Panc1 (cell line): ENCODE data around the gene CMIP.

Experiments used
- CTCF ChIP-seq: fragments of 450-650 bp; IDR thresholded peaks from 2 replicates; pipeline ENCODE4 v1.5.1; 2017; ENCODE audit warnings: mild to moderate bottlenecking
- POLR2AphosphoS5 ChIP-seq: IDR thresholded peaks from 2 replicates; pipeline ENCODE4 v1.6.1; 2012; ENCODE audit warnings: mild to moderate bottlenecking, low read depth, low read length, moderate library complexity
- REST ChIP-seq, 2 experiments: IDR thresholded peaks; 2 replicates each; pipeline ENCODE4 v1.6.1; 2011 to 2012; ENCODE audit warnings: low read depth in 2 of 2, control low read depth in 1 of 2, low read length in 1 of 2, mild to moderate bottlenecking in 1 of 2, moderate library complexity in 1 of 2; ENCODE audit not compliant: insufficient read depth in 1 of 2
- SIN3A ChIP-seq: IDR thresholded peaks from 2 replicates; pipeline ENCODE4 v1.6.1; 2012; ENCODE audit warnings: low read depth, mild to moderate bottlenecking, low read length, moderate library complexity, borderline replicate concordance; ENCODE audit not compliant: insufficient read depth
- TCF7L2 ChIP-seq: IDR thresholded peaks from 2 replicates; pipeline ENCODE4 v1.6.1; 2011; ENCODE audit warnings: mild to moderate bottlenecking, low read depth, low read length, inconsistent platforms

GRCh38 chr16:81590714-81591544 lies 146.3 kb downstream of the CMIP start:
- TF ChIP-seq REST (IDR thresholded peaks at IDR 0.05; ENCODE audit: insufficient read depth in 1 of 2, low read depth in 2 of 2, low read length in 1 of 2) (no peak), POLR2AphosphoS5 (no peak), CTCF (no peak), SIN3A (no peak), TCF7L2 (no peak)
